OCI-LY1 (cell line): ENCODE results near the gene PPP2R5C.

Experiments
- CTCF ChIP-seq: fragments of 200-600 bp; sonication (generic), shearing (Covaris generic); IDR thresholded peaks from 2 replicates; pipeline ENCODE4 v1.5.1; 2017; ENCODE audit warnings: mild to moderate bottlenecking, antibody characterized with exemption, low read length, moderate library complexity, mixed read lengths
- EZH2 ChIP-seq: fragments of 200-600 bp; sonication (generic), shearing (Covaris generic); IDR thresholded peaks from 2 replicates; pipeline ENCODE4 v1.8.0; 2017; ENCODE audit warnings: borderline replicate concordance, mixed run types, mild to moderate bottlenecking, antibody characterized with exemption, low read length, moderate library complexity, mixed read lengths

GRCh38 chr14:101865288-101865687 is 103.8 kb downstream of the PPP2R5C start:
- TF ChIP-seq CTCF (no peak), EZH2 (no peak)
